NOMO-1 (cell line): ENCODE data around the gene ZNF484.

Experiments
- DNase-seq, 2 experiments: peaks; one replicate each; lab custom pipeline; 2025; ENCODE audit not compliant: unreplicated experiment in 2 of 2; lab: John Stamatoyannopoulos, UW

The ZNF484 gene

GRCh38 chr9:92795598-92796336 is 82.1 kb downstream of the ZNF484 start:
- no peak for DNase-seq
